Stimulated activated CD8-positive, alpha-beta memory T cell treated with anti-CD3 and anti-CD28 coated beads, Interleukin-2, amount 100 ng/mL, for 48 hours (primary cell): ENCODE measurements around the gene CDCA3.

Experiments used
- DNase-seq, 2 donors: peaks; one replicate each; pipeline ENCODE4 v3.0.0-alpha.2; 2020; ENCODE audit warnings: low read depth in 2 of 2

Gene CDCA3

DNA sequence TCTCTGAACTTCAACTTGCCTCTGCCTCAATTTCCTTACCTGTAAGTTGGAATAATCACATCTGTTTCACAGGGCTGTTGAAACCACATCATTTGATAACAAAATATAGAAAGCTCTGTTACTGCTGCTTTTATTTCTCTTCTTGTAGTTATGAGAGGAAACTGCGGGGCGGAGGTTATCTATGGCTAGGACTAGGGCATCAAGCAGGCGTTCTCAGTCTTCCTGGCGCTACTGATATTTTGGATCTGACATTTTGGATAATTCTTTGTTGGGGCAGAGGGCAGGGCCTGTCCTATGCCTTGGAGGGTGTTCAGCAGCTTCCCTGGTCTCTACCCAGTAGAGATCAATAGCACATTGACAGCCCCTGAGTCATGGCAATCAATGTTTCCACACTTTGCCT lies 19.0 kb downstream of the CDCA3 start:
- no peak for DNase-seq

DNA sequence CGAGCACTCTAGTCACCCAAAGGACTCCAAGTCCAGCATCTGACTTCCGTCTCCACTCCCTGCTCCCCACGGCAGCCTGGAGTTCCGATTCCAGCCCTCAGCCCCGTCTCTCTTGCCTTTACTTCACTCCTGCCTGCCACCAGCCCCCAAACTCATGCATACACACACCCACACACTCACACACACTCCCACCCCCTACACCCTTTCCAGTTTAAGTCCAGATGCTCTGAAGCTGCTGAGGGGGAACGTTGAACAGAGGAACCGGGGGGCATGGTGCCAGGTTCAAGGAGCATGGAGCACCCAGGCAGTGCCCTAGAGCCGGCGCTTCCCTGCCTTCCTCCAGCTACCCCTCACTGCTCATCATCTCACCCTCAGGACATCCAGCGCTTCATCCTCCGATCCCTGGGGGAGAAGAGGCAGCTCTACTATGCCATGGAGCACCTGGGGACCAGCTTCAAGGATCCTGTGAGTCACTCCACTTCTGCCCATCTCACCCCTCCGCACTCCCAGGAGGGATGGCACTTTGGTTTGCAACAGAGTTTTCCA lies 19.6 kb downstream of the CDCA3 start:
- DNase-seq: no peak

DNA sequence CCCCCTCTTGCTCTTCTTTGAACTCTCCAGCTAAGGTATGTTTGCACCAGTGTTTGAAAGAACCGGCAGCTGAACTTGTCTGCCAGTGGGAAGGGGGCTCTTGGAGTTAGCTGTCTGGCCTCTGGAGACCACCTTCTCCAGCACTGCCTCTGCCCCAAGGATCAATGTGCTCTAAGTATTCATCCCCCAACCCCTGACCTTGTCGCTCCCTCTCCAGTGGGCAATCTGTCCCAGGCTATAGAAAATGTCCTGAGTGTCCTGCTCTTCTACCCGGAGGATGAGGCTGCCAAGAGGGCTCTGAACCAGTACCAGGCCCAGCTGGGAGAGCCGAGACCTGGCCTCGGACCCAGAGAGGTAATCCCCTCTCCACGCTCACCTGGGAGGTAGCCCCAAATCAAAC lies 20.1 kb downstream of the CDCA3 start:
- DNase-seq: no peak

DNA sequence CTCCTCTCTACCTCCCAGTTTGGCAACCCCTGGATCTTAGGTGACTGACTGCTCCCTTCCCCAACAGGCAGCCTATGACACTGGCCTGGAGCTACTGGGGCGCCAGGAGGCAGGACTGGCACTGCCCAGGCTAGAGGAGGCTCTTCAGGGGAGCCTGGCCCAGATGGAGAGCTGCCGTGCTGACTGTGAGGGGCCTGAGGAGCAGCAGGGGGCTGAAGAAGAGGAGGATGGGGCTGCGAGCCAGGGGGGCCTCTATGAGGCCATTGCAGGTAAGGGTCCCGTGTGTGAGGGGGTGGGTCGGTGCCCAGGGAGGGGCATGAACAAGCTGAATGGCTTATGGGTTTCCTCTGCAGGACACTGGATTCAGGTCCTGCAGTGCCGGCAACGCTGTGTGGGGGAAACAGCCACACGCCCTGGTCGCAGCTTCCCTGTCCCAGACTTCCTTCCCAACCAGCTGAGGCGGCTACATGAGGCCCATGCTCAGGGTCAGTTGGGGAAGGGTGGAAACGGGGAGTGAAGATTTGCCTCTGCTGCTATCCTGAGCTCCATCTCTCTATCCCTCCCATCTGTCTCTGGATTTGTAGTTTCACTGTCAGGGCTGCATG lies 20.7 kb downstream of the CDCA3 start:
- no peak for DNase-seq

DNA sequence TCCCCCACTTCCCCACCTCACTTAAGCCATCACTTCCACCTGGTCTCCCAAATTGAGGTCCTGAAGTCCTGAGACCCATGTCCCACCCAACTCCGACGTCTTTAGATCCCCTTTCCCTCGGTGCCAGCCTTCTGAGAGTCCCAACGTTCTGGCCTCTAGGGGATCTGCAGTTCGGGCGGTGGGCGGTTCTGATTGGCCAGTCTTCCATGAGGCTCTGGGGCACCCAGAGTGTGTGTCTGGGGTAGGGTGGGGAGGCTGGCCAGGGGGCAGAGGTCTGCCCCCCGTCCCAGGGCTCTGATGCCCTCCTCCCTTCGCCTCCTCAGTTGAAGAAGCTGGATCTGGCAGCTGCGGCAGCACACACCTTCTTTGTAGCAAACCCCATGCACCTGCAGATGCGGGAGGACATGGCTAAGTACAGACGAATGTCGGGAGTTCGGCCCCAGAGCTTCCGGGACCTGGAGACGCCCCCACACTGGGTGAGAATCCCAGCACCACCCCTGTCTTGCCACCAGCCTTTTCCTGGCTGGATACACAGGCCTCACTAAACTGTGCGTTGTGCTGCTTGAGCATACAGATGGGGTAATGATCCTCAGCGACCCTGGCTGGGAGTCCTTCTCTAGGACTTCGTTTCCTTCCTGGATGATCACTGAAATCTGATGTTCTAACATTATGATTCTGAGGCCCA lies 21.4 kb downstream of the CDCA3 start:
- DNase-seq: no peak

DNA sequence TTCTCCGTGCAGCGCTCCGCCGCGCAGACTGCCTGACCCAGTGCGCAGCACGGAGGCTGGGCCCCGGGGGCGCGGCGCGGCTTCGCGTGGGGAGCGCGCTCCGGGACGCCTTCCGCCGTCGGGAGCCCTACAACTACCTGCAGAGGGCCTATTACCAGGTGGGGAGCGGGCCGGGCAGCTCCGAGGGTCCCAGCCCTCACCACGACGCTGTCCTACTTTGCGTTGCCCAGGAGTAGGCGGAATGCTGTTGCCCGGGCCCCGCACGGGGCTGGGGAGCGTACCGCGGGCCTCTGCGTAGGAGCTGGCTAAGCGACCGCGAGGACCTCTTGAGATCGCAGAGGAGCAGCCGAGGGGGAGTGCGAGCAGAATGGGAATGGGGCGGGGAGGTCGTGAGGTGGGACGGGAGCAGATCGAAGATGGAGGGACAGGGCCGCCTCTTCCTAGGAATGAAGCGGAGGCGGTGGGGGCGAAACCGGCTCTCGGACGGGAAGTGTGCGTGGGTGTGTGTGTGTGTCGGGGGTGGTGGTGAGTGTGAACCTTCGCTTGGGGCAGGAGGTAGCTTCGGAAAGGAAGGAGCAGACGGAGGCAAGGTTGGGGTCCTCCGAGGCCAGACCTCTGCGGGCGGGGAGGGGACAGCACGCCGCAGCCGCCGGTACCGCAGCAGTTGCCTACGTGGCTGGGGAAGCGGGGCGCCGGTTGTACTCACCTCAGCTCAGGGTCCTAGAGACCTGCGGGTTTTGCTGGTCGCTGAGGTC lies 22.1 kb downstream of the CDCA3 start:
- no peak for DNase-seq

DNA sequence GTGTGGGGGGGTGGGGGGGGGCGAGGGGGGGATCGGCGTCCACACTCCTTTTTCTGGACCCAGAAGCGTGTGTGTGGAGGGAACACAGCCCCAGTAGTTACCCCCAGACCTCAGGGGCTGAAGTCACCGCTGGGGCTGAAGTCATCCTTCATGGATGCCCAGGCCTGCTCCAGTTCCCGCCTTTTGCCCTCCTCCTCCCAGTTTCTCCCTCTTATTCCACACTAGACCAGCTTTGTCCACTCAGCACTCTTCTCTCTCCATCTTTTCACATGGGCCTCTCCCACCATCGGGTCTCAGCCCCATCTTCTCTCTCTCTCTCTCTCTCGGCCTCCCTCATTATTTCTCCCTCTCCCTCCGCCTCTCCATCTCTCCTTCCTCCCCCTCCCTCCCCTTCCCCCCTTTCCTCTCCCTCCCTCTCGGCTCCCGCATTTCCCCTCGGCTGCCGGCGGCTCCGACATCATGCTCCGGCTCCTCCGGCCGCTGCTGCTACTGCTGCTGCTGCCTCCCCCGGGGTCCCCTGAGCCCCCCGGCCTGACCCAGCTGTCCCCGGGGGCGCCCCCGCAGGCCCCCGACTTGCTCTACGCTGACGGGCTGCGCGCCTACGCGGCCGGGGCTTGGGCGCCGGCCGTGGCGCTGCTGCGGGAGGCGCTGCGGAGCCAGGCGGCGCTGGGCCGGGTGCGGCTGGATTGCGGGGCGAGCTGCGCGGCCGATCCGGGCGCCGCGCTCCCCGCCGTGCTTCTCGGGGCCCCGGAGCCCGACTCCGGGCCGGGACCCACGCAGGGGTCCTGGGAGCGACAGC lies 22.9 kb downstream of the CDCA3 start, which contains the start of gene P3H3:
Gene P3H3 (plus strand): TSS at position 426 of the 799 bp plus-strand sequence. CDS start 34 bp downstream, at position 460.
- DNase-seq: no peak

DNA sequence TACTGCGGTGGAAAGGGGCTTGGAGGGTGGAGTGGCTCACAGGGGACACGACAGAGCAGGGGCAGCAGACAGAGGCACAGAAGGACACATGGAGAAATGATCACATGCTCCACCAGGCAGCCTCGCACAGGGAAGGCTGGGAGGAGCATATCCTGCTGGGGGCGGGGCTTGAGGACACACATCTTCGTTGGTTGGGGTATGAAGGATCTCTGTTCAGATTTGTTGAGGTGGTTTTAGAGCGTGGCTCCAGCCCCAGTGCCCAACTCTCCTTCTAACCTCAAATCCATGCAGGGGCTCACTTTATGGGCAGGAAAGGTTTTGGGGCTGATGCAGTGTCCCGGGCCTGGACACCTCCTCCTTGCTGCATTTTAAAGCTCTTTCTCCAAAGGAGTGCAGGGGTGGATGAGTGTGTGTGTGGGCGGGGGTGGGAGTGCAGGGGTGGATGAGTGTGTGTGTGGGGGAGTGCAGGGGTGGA lies 23.6 kb downstream of the CDCA3 start:
- peak; percentile 27 to 40 for DNase-seq

DNA sequence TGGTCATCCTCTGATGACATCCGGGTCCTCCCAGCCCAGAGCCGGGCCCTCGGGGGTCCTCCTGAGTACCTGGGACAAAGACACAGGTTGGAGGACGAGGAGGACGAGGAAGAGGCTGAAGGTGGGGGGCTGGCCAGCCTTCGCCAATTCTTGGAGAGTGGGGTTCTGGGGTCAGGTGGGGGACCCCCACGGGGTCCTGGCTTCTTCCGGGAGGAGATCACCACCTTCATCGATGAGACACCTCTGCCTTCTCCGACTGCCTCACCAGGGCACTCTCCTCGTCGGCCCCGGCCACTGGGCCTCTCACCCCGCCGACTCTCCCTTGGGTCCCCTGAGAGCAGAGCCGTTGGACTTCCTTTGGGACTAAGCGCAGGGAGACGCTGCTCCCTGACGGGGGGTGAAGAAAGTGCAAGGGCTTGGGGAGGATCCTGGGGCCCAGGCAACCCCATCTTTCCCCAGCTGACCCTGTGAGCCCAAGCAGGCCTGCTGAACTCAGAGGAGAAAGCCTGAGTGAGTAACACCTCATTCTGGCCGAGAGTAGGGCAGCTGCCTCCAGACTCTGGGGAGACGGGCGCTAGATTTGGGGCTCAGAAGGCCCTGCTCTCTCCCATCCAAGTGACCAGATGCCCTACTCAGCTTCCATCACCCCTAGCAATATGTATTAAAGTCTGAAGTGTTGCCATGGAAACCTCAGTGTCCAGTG lies 24.2 kb downstream of the CDCA3 start:
- no peak for DNase-seq

DNA sequence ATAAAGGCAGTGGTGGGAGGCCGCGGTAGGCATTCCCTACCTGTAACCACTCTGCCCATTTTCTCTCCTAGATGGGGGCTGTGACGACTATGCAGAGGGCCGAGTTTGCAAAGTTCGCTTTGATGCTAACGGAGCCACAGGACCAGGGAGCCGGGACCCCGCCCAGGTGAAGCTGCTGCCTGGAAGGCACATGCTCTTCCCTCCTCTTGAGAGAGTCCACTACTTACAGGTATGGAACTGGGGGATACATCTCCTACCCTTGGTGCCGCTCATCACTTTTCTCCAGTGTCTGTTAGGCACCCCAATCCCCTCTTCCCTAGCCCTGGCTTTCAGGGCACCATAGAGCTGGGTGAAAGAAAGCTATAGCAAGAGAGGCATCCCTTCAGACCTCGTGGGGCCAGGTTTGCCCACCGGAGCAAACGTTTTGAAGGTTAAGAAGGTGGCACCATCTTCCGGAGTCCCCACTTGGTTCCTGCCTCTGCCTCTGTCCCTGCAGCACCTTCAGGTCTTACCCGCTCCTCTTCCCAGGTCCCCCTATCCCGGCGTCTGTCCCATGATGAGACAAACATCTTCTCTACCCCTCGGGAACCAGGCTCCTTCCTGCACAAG lies 24.9 kb downstream of the CDCA3 start:
- DNase-seq: no peak

DNA sequence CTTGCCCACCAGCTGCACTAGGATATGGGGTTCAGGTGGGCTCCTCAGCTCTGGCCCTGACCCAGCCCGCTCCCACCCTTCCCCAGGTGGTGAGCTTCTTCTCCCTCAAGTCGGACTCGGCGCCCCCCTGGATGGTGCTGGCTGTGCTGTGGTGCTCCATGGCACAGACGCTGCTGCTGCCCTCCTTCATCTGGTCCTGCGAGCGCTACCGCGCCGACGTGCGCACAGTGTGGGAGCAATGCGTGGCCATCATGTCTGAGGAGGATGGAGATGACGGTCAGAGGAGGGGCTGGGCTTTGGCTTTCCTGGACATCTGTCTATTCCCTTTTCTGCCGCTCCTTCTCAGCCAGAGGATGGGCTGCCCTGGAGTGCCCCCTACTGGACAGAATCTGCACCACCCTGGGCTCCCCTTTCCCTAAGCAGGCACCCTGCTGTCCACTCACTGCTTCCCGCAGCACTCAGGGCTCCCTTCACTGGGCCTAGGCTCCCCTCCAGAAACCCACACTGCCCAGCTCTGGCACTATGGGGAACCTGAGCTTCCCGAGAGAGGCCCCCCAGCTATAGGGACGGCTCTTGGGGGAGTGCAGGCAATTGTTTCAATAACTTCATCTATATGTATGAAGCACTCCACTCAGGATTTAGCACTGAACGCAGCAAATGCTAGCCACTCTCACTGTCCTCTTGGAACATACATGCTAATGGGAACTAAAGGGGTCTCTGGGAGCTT lies 25.5 kb downstream of the CDCA3 start:
- peak; percentile 73 to 83 for DNase-seq

DNA sequence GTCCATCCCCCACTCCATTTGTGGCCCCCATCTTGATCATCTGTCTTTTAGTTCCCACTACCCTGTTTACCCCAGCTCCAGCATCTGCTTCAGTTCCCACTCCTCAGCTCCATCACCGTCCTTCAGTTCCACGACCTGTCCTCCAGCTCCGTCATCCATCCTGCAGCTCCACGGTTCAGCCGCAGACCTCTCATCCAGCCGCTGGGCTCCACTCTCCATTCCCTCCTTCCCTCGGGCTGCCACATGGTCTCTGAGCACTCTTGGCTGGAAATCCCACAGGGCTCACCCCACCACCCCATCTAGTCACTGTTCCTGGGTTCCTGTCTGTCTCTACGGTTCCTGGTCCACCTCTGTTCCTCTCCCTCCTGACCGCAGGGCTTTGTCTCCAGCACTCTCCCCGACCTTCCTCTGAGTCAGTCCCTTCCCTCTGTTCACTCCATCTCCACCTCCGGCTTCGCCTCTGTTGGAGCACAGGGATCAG lies 26.1 kb downstream of the CDCA3 start:
- DNase-seq: no peak

DNA sequence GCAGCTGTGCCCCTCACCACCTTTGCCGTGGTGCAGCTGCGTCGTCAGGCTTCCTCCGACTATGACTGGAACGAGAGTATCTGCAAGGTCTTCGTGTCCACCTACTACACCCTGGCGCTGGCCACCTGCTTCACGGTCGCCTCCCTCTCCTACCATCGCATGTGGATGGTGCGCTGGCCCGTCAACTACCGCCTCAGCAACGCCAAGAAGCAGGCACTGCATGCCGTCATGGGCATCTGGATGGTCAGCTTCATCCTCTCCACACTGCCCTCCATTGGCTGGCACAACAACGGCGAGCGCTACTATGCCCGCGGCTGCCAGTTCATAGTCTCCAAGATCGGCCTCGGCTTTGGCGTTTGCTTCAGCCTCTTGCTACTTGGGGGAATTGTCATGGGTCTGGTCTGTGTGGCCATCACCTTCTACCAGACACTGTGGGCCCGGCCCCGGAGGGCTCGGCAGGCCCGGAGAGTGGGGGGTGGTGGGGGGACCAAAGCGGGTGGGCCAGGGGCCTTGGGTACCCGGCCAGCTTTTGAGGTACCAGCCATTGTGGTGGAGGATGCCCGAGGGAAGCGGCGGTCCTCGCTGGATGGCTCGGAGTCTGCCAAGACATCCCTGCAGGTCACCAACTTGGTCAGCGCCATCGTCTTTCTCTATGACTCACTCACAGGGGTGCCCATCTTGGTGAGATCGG lies 26.9 kb downstream of the CDCA3 start:
- DNase-seq: no peak

DNA sequence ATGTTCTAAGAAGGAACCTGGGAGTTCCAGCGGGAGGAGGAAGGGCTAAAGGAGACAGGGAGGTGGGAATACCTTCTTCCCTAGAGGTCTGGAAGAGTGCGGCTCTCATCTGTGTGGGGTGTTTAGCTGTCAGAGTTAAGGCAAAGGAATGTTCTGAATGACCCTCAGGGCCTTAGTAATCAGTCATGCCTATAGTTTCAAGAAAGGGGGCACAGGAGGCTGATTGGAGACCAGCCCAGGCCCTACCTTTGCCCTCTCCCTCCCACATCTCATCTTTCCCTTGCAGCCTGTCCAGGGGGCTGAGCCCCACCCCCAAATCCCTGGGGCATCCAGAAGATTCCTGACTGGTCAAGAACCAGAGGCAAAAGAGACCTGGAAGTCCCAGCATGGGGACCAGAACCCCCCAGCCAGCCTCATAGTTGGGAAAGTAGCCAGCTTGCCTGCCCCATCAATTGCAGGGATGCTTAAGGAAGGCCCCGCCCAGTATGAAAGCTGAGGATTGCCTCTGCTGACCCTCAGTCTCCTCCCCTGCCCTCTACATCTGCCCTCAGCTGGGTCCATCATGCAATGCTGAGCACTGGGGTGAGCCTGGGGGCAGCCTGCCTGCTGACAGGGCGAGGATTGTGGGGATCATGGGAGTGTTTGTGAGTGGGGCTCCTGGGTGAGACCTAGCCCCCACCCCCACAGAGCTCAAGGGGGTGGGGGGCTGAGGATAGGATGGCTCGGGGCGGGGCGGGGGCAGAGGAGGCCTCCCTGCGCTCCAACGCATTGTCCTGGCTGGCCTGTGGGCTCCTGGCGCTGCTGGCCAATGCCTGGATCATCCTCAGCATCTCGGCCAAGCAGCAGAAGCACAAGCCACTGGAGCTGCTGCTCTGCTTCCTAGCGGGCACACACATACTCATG lies 27.7 kb downstream of the CDCA3 start:
- no peak for DNase-seq

DNA sequence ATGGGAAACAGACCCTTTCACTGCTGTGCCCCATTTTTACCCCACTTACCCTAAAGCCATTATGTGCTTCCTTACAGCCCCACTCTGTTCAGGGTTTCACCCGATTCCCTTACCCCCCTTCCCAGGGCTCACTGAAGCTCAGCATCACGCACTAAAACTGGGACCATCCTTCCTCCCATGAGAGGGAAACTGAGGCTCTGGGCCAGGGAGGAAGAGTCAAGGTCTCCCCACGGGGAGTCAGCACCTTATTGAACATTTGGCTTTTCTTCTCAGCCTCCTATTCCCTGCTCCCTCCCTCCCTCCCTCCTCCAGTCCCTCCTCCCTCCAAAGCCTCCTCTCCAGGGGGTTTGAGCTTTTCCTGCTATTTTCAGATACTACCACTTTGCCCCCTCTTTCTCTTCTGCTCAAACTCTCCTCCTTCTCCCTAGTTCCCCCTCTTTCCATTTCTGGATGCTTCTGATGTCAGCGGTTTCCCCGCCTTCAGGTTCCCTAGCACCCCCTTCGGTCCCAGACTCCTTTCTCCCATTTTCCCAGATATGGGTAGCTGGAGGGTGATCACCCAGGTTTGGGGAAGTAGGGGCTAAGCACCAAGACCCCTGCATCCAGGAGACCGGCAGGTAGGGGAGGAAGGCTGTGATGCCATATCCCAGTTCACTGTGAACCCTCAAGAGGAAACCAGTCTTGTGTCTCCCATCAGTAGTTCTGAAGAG lies 28.5 kb downstream of the CDCA3 start:
- DNase-seq: no peak

DNA sequence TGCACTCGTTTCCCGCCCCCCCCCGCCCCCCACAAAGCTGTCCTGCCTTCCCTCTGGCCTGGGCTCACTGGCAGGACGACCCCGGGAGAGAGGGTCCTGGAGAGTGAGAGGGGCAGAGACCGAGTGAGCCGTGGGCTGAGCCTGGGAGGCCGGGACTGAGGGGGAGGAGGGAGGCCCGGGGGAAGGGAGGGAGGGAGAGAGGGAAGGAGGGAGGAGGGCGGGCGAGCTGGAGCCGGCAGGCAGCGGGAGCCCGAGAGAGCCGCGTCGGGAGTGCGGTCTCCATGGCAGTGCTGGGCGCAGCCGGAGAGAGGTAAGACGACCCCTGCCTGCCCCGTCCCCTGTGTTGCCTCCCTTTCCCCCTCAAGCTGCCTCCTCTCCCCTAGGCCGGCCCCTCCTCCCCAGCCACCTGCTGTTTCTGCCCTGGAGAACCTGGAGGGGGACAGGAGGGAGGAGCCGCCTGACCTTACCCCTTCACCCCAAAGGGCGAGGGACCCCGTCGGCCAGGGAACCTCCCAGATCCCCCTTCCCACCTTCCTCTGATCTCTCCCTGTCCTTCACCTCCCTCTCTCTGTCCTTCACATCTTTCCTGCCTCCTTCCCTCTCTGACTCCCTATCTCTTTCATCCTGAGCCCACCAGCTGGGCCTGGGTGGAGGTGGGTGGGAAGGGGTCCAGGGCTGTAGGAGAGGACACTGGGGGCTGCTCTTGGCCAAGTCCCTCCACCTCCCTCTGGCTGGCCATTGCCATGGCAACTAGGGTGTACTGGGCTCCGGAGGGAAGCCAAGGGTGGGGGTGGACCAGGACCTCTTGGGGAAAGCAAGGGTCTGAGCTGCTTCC lies 29.3 kb downstream of the CDCA3 start, which contains the start of gene GPR162:
Gene GPR162 (plus strand): TSS at position 231 of the 835 bp plus-strand sequence. CDS start 2,078 bp downstream, outside the sequence.
- DNase-seq: no peak
